Stomach smooth muscle (tissue), 2 donors: Measurements from ENCODE around the gene LCE3A.
"Not testable (repeated sequence)": the region's sequence is repeated elsewhere in the genome, so short reads cannot be mapped to it uniquely, and the experiment has no call there.

Experiments
- H3K27ac ChIP-seq: one replicate; pipeline ENCODE4 v1.7.0; 2013; ENCODE audit warnings: mild to moderate bottlenecking, low read length, inconsistent platforms
- H3K27me3 ChIP-seq, 2 donors: one replicate each; pipeline ENCODE4 v1.7.0; 2013; ENCODE audit warnings: low read length in 2 of 2; ENCODE audit not compliant: insufficient read depth in 2 of 2, control insufficient read depth in 1 of 2
- H3K36me3 ChIP-seq, 2 donors: one replicate each; pipeline ENCODE4 v1.7.0; 2013; ENCODE audit warnings: low read length in 2 of 2; ENCODE audit not compliant: control insufficient read depth in 2 of 2, insufficient read depth in 2 of 2
- H3K4me1 ChIP-seq: one replicate; pipeline ENCODE4 v1.7.0; 2013; ENCODE audit warnings: low read length; ENCODE audit not compliant: control insufficient read depth, insufficient read depth
- H3K4me3 ChIP-seq, 2 donors: one replicate each; pipeline ENCODE4 v1.7.0; 2013; ENCODE audit warnings: low read length in 2 of 2
- H3K9ac ChIP-seq, 2 donors: one replicate each; pipeline ENCODE4 v1.7.0; 2013; ENCODE audit warnings: low read length in 2 of 2, mild to moderate bottlenecking in 1 of 2
- H3K9me3 ChIP-seq, 2 donors: one replicate each; pipeline ENCODE4 v1.7.0; 2013; ENCODE audit warnings: low read length in 2 of 2; ENCODE audit not compliant: control insufficient read depth in 2 of 2
- donor health status: healthy.
- donor health status: Pancreatic carcinoma.

LCE3A gene

GRCh38 chr1:152579526-152579925 is 43.4 kb downstream of the LCE3A start:
- H3K9ac ChIP-seq, H3K27ac ChIP-seq, H3K27me3 ChIP-seq, H3K36me3 ChIP-seq, H3K4me1 ChIP-seq, H3K9me3 ChIP-seq, H3K4me3 ChIP-seq: not testable (repeated sequence)

- H3K4me1 ChIP-seq = no peaks in the 10 kb centered on the region
- no peak overlapping the region for H3K4me3 ChIP-seq
Observed at GRCh38 chr1:152577168-152577567, 45.7 kb downstream of the LCE3A start.

More at GRCh38 chr1:152577168-152577567, 45.7 kb downstream of the LCE3A start:
- no peaks in the 10 kb centered on the region for H3K9me3 ChIP-seq
- H3K9ac ChIP-seq = no peak overlapping the region
- H3K36me3 ChIP-seq = no peaks in the 10 kb centered on the region
- no peak overlapping the region for H3K27ac ChIP-seq
- H3K27me3 ChIP-seq = peaks cover 0 to 2% of the 10 kb centered on the region in 2 donors
